Panc1 (cell line): ENCODE data around the gene PLCD4. TPM values are rescaled to one million over a fixed set of nuclear protein-coding genes. Genes with fewer than 3 reads are reported as not detected.

Source experiments
- ATAC-seq: fragments of 200-7000 bp; cut with Tn5 transposase; 2 replicates; pipeline ENCODE4 v1.9.1; 2020; ENCODE audit warnings: mild to moderate bottlenecking, moderate library complexity
- BruUV-seq: library from RNA; stranded (reverse); fragments of 400-500 nt; replicated peaks from 2 replicates; lab custom pipeline; 2021; lab: Mats Ljungman, UMichigan
- CTCF ChIA-PET: fragments of 300-600 bp; sonication (Branson Sonifier 250); formaldehyde crosslinking; loops from one replicate; lab custom pipeline; 2022; ENCODE audit warnings: antibody characterized with exemption; lab: Charles Lee
- POLR2A ChIA-PET: fragments of 300-600 bp; sonication (Branson Sonifier 250); formaldehyde crosslinking; loops from one replicate; lab custom pipeline; 2022; ENCODE audit warnings: antibody characterized with exemption; lab: Charles Lee
- DNase-seq: peaks from one replicate; pipeline ENCODE4 v3.0.0-alpha.2; 2010; ENCODE audit warnings: low read depth, low spot score
- H3K27ac ChIP-seq: 2 replicates; pipeline ENCODE4 v1.5.1; 2011; ENCODE audit warnings: mild to moderate bottlenecking, low read length, inconsistent platforms
- H3K27me3 ChIP-seq: fragments of 200-500 bp; sonication (Bioruptor generic); 2 replicates; pipeline ENCODE4 v1.6.0; 2014; ENCODE audit warnings: low read length, inconsistent platforms; ENCODE audit not compliant: control insufficient read depth, insufficient read depth
- H3K36me3 ChIP-seq: fragments of 200-500 bp; sonication (Bioruptor generic); 2 replicates; pipeline ENCODE4 v1.5.1; 2014; ENCODE audit warnings: inconsistent platforms, mild to moderate bottlenecking, low read length, moderate library complexity; ENCODE audit not compliant: control insufficient read depth, insufficient read depth
- H3K4me1 ChIP-seq: 2 replicates; pipeline ENCODE4 v1.5.1; 2011; ENCODE audit warnings: inconsistent platforms, mild to moderate bottlenecking, low read length, moderate library complexity; ENCODE audit not compliant: control insufficient read depth, insufficient read depth
- H3K4me3 ChIP-seq, 2 experiments: 2 replicates each; pipeline ENCODE4 v1.5.1; 2011 to 2012; ENCODE audit warnings: low read depth in 2 of 2, low read length in 2 of 2, mild to moderate bottlenecking in 2 of 2, inconsistent platforms in 1 of 2, moderate library complexity in 1 of 2
- H3K9me3 ChIP-seq: fragments of 200-500 bp; sonication (Bioruptor generic); 2 replicates; pipeline ENCODE4 v1.5.1; 2014; ENCODE audit warnings: low read depth, mild to moderate bottlenecking, inconsistent platforms, low read length, moderate library complexity; ENCODE audit not compliant: control insufficient read depth, insufficient read depth
- CTCF ChIP-seq: fragments of 450-650 bp; IDR thresholded peaks from 2 replicates; pipeline ENCODE4 v1.5.1; 2017; ENCODE audit warnings: mild to moderate bottlenecking
- POLR2AphosphoS5 ChIP-seq: IDR thresholded peaks from 2 replicates; pipeline ENCODE4 v1.6.1; 2012; ENCODE audit warnings: mild to moderate bottlenecking, low read depth, low read length, moderate library complexity
- REST ChIP-seq, 2 experiments: IDR thresholded peaks; 2 replicates each; pipeline ENCODE4 v1.6.1; 2011 to 2012; ENCODE audit warnings: low read depth in 2 of 2, control low read depth in 1 of 2, low read length in 1 of 2, mild to moderate bottlenecking in 1 of 2, moderate library complexity in 1 of 2; ENCODE audit not compliant: insufficient read depth in 1 of 2
- SIN3A ChIP-seq: IDR thresholded peaks from 2 replicates; pipeline ENCODE4 v1.6.1; 2012; ENCODE audit warnings: low read depth, mild to moderate bottlenecking, low read length, moderate library complexity, borderline replicate concordance; ENCODE audit not compliant: insufficient read depth
- TCF7L2 ChIP-seq: IDR thresholded peaks from 2 replicates; pipeline ENCODE4 v1.6.1; 2011; ENCODE audit warnings: mild to moderate bottlenecking, low read depth, low read length, inconsistent platforms
- in situ Hi-C: cut with HindIII; loops from 2 replicates; pipeline ENCODE4 v1.10.0; 2016; ENCODE audit warnings: low sequenced_read_pairs, low pct_unique_long_range_greater_than_20kb
- intact Hi-C: fragments of 100-400 bp; cut with micrococcal nuclease; formaldehyde crosslinking; loops from one replicate; pipeline ENCODE4 v1.10.0; 2022; ENCODE audit not compliant: unreplicated experiment
- total RNA-seq: library from RNA; stranded (reverse); gene quantifications from one replicate; pipeline ENCODE4 v1.2.1, GENCODE V29; 2021; ENCODE audit not compliant: unreplicated experiment

PLCD4 gene
- total RNA-seq, 1 experiment from 2014 or later: 12.9 TPM

- intact Hi-C loops (no loop called here), in situ Hi-C loops (no loop called here)
- ChIA-PET CTCF (no interaction called here), POLR2A (no interaction called here)
- Histone ChIP-seq H3K36me3 (peaks cover 7% of the 10 kb centered on the region; the same call in 1 of the 2 replicates), H3K9me3 (no peaks in the 10 kb centered on the region), H3K4me1 (no peaks in the 10 kb centered on the region), H3K4me3 (no peak overlapping the region), H3K27me3 (no peaks in the 10 kb centered on the region), H3K27ac (no peak overlapping the region)
- ATAC-seq (no peak), DNase-seq (no peak)
- no TSS peak for BruUV-seq
- TF ChIP-seq SIN3A: no peak
- no peak for TF ChIP-seq CTCF
- no peak for TF ChIP-seq POLR2AphosphoS5
- no peak for TF ChIP-seq REST (IDR thresholded peaks at IDR 0.05; ENCODE audit: insufficient read depth in 1 of 2, low read depth in 2 of 2, low read length in 1 of 2)
- no peak for TF ChIP-seq TCF7L2
Measured at GRCh38 chr2:218576854-218577253, 30.8 kb upstream of the PLCD4 start.

- Histone ChIP-seq H3K4me1 (no peaks in the 10 kb centered on the region), H3K27ac (no peak overlapping the region), H3K36me3 (peaks cover 9% of the 10 kb centered on the region; the same call in 1 of the 2 replicates), H3K9me3 (no peaks in the 10 kb centered on the region), H3K4me3 (no peak overlapping the region), H3K27me3 (no peaks in the 10 kb centered on the region)
- BruUV-seq: no TSS peak
- no peak for DNase-seq
- no peak for ATAC-seq
- ChIA-PET CTCF (no interaction called here), POLR2A (no interaction called here)
- TF ChIP-seq CTCF (no peak), REST (IDR thresholded peaks at IDR 0.05; ENCODE audit: insufficient read depth in 1 of 2, low read depth in 2 of 2, low read length in 1 of 2) (no peak), SIN3A (no peak), TCF7L2 (no peak), POLR2AphosphoS5 (no peak)
- intact Hi-C loops (no loop called here), in situ Hi-C loops (no loop called here)
Measured at GRCh38 chr2:218577482-218578220, 30.0 kb upstream of the PLCD4 start.
